Activated CD4-positive, alpha-beta memory T cell treated with anti-CD3 and anti-CD28 coated beads for 36 hours (primary cell): ENCODE measurements around the gene TEDC2. TPM values are rescaled to one million over a fixed set of nuclear protein-coding genes. Genes with fewer than 3 reads are reported as not detected.
A peak's percentile ranks its signal among the peaks of the same experiment; 100 is the strongest.

ENCODE experiments used
- CTCF ChIA-PET: fragments of 350-600 bp; sonication (Branson Sonifier 250); formaldehyde crosslinking; loops from one replicate; lab custom pipeline; 2021; ENCODE audit warnings: antibody characterized with exemption, inconsistent platforms; lab: Charles Lee
- POLR2A ChIA-PET: fragments of 350-600 bp; sonication (Branson Sonifier 250); formaldehyde crosslinking; loops from one replicate; lab custom pipeline; 2021; ENCODE audit warnings: antibody characterized with exemption; lab: Charles Lee
- DNase-seq: peaks from one replicate; pipeline ENCODE4 v3.0.0-alpha.2; 2020
- H3K27ac Mint-ChIP-seq: one replicate; pipeline ENCODE4 v1.8.0; 2021; ENCODE audit warnings: mixed read lengths
- H3K27me3 Mint-ChIP-seq: one replicate; pipeline ENCODE4 v1.8.0; 2021; ENCODE audit warnings: mixed read lengths
- H3K36me3 Mint-ChIP-seq: one replicate; pipeline ENCODE4 v1.8.0; 2021; ENCODE audit warnings: mixed read lengths
- H3K4me1 Mint-ChIP-seq: one replicate; pipeline ENCODE4 v1.8.0; 2021; ENCODE audit warnings: low read depth, mixed read lengths
- H3K4me3 Mint-ChIP-seq: one replicate; pipeline ENCODE4 v1.8.0; 2021; ENCODE audit warnings: mild to moderate bottlenecking, mixed read lengths
- H3K9me3 Mint-ChIP-seq: one replicate; pipeline ENCODE4 v1.8.0; 2021; ENCODE audit warnings: mixed read lengths
- intact Hi-C: fragments of 100-400 bp; cut with micrococcal nuclease; formaldehyde crosslinking; loops from one replicate; pipeline ENCODE4 v1.15.1; 2023
- total RNA-seq, 2 experiments: library from RNA; stranded (reverse); gene quantifications; one replicate each; pipeline ENCODE4 v1.2.3, GENCODE V29; 2021

Gene TEDC2
- total RNA-seq, 2 experiments from 2014 or later = 23.9 to 24.3 TPM

- H3K27me3 Mint-ChIP-seq = peaks cover 32% of the 10 kb centered on the region
- no peaks in the 10 kb centered on the region for H3K9me3 Mint-ChIP-seq
- H3K27ac Mint-ChIP-seq = no peak overlapping the region
- intact Hi-C loops = no loop called here
- CTCF ChIA-PET = interaction anchor here (0.8 to 1.9 kb wide), 3 partner anchors 9 to 32 kb away, joined by 3 to 5 read pairs (median 3); partner anchors contain the start of gene TEDC2
- no peak overlapping the region for H3K4me3 Mint-ChIP-seq
- POLR2A ChIA-PET = interaction anchor here (1.6 to 2.0 kb wide), 2 partner anchors 9 to 52 kb away, joined by 5 to 6 read pairs; partner anchors contain the start of gene TEDC2
- peaks cover 19% of the 10 kb centered on the region for H3K4me1 Mint-ChIP-seq
- no peak for DNase-seq
- H3K36me3 Mint-ChIP-seq = no peaks in the 10 kb centered on the region
Measured at GRCh38 chr16:2468725-2469398, 9.0 kb downstream of the TEDC2 start.

GRCh38 chr16:2469399-2470233, 9.7 kb downstream of the TEDC2 start:
- H3K27ac Mint-ChIP-seq = no peak overlapping the region
- H3K27me3 Mint-ChIP-seq = peaks cover 32% of the 10 kb centered on the region
- no peak overlapping the region for H3K4me3 Mint-ChIP-seq
- intact Hi-C loops = loop anchor here (5.0 kb wide), 1 partner anchor 42 kb away; the partner anchor contains the start of gene CCNF
- no peaks in the 10 kb centered on the region for H3K9me3 Mint-ChIP-seq
- POLR2A ChIA-PET = interaction anchor here (0.5 to 2.0 kb wide), 4 partner anchors 10 to 593 kb away, joined by 3 to 6 read pairs (median 4); partner anchors contain the start of gene TEDC2
- no peak for DNase-seq
- H3K36me3 Mint-ChIP-seq = no peaks in the 10 kb centered on the region
- CTCF ChIA-PET = interaction anchor here (0.8 to 1.2 kb wide), 2 partner anchors 9 to 32 kb away, joined by 3 to 7 read pairs; partner anchors contain the start of gene TEDC2
- H3K4me1 Mint-ChIP-seq = peaks cover 19% of the 10 kb centered on the region

- Mint-ChIP-seq H3K4me1 (peaks cover 19% of the 10 kb centered on the region), H3K27ac (no peak overlapping the region), H3K27me3 (peaks cover 32% of the 10 kb centered on the region), H3K4me3 (no peak overlapping the region), H3K36me3 (no peaks in the 10 kb centered on the region), H3K9me3 (no peaks in the 10 kb centered on the region)
- ChIA-PET POLR2A (interaction anchor here (0.5 to 2.0 kb wide), 4 partner anchors 11 to 594 kb away, joined by 3 to 6 read pairs (median 3); partner anchors contain the start of gene TEDC2), CTCF (interaction anchor here (1.2 kb wide), 1 partner anchor 31 kb away, joined by 7 read pairs; no protein-coding TSS in a partner anchor)
- no peak for DNase-seq
- intact Hi-C loops = loop anchor here (5.0 kb wide), 1 partner anchor 43 kb away; the partner anchor contains the start of gene CCNF
Measured at GRCh38 chr16:2470234-2470601, 10.3 kb downstream of the TEDC2 start.

- CTCF ChIA-PET = interaction anchor here (1.2 kb wide), 1 partner anchor 31 kb away, joined by 7 read pairs; no protein-coding TSS in a partner anchor
- Mint-ChIP-seq H3K9me3 (no peaks in the 10 kb centered on the region), H3K4me1 (peaks cover 19% of the 10 kb centered on the region), H3K4me3 (no peak overlapping the region), H3K27ac (no peak overlapping the region), H3K27me3 (peaks cover 32% of the 10 kb centered on the region), H3K36me3 (no peaks in the 10 kb centered on the region)
- POLR2A ChIA-PET = interaction anchor here (0.5 to 2.0 kb wide), 3 partner anchors 11 to 180 kb away, joined by 3 to 6 read pairs (median 3); partner anchors contain the start of gene TEDC2
- no peak for DNase-seq
- intact Hi-C loops = loop anchor here (5.0 kb wide), 1 partner anchor 43 kb away; the partner anchor contains the start of gene CCNF
Measured at GRCh38 chr16:2470603-2471015, 10.7 kb downstream of the TEDC2 start.

- peaks cover 32% of the 10 kb centered on the region for H3K27me3 Mint-ChIP-seq
- H3K9me3 Mint-ChIP-seq = no peaks in the 10 kb centered on the region
- H3K4me3 Mint-ChIP-seq = no peak within 1 kb of the TSS
- ChIA-PET POLR2A (interaction anchor here (0.5 to 1.0 kb wide), 2 partner anchors 30 to 181 kb away, joined by 3 read pairs; no protein-coding TSS in a partner anchor), CTCF (interaction anchor here (1.2 kb wide), 1 partner anchor 30 kb away, joined by 7 read pairs; no protein-coding TSS in a partner anchor)
- H3K4me1 Mint-ChIP-seq = peaks cover 23% of the 10 kb centered on the region
- H3K27ac Mint-ChIP-seq = no peak within 1 kb of the TSS
- no peak for DNase-seq
- intact Hi-C loops = loop anchor here (5.0 kb wide), 1 partner anchor 44 kb away; the partner anchor contains the start of gene CCNF
- no peaks in the 10 kb centered on the region for H3K36me3 Mint-ChIP-seq
Measured at GRCh38 chr16:2471016-2471652, 11.2 kb downstream of the TEDC2 start, which contains the start of gene NTN3. NTN3 (plus strand) TSS chr16:2471297; CDS start chr16:2471702, 405 bp downstream.

GRCh38 chr16:2471653-2472487, 12.0 kb downstream of the TEDC2 start:
- no peak overlapping the region for H3K27ac Mint-ChIP-seq
- ChIA-PET POLR2A (no interaction called here), CTCF (no interaction called here)
- H3K4me3 Mint-ChIP-seq = no peak overlapping the region
- H3K9me3 Mint-ChIP-seq = no peaks in the 10 kb centered on the region
- peaks cover 32% of the 10 kb centered on the region for H3K27me3 Mint-ChIP-seq
- intact Hi-C loops = loop anchor here (5.0 kb wide), 1 partner anchor 45 kb away; the partner anchor contains the start of gene CCNF
- DNase-seq = no peak
- no peaks in the 10 kb centered on the region for H3K36me3 Mint-ChIP-seq
- H3K4me1 Mint-ChIP-seq = peaks cover 27% of the 10 kb centered on the region

GRCh38 chr16:2472488-2472864, 12.6 kb downstream of the TEDC2 start:
- H3K9me3 Mint-ChIP-seq = no peaks in the 10 kb centered on the region
- CTCF ChIA-PET = no interaction called here
- intact Hi-C loops = loop anchor here (5.0 kb wide), 1 partner anchor 45 kb away; the partner anchor contains the start of gene CCNF
- POLR2A ChIA-PET = no interaction called here
- no peaks in the 10 kb centered on the region for H3K36me3 Mint-ChIP-seq
- H3K27ac Mint-ChIP-seq = no peak overlapping the region
- peaks cover 24% of the 10 kb centered on the region for H3K4me1 Mint-ChIP-seq
- no peak for DNase-seq
- H3K27me3 Mint-ChIP-seq = peaks cover 32% of the 10 kb centered on the region
- no peak overlapping the region for H3K4me3 Mint-ChIP-seq

- POLR2A ChIA-PET = no interaction called here
- peaks cover 24% of the 10 kb centered on the region for H3K4me1 Mint-ChIP-seq
- CTCF ChIA-PET = no interaction called here
- DNase-seq = no peak
- no peaks in the 10 kb centered on the region for H3K9me3 Mint-ChIP-seq
- no peak overlapping the region for H3K27ac Mint-ChIP-seq
- no peaks in the 10 kb centered on the region for H3K36me3 Mint-ChIP-seq
- peaks cover 32% of the 10 kb centered on the region for H3K27me3 Mint-ChIP-seq
- intact Hi-C loops = loop anchor here (5.0 kb wide), 1 partner anchor 46 kb away; the partner anchor contains the start of gene CCNF
- H3K4me3 Mint-ChIP-seq = peak overlapping the region; percentile 38
Measured at GRCh38 chr16:2472885-2473445, 13.1 kb downstream of the TEDC2 start.

- no peak for DNase-seq
- H3K27me3 Mint-ChIP-seq = peaks cover 28% of the 10 kb centered on the region
- peak overlapping the region; percentile 38 for H3K4me3 Mint-ChIP-seq
- no peaks in the 10 kb centered on the region for H3K9me3 Mint-ChIP-seq
- CTCF ChIA-PET = interaction anchor here (1.9 kb wide), 1 partner anchor 13 kb away, joined by 8 read pairs; no protein-coding TSS in a partner anchor
- POLR2A ChIA-PET = no interaction called here
- intact Hi-C loops = loop anchor here (5.0 kb wide), 1 partner anchor 46 kb away; the partner anchor contains the start of gene CCNF
- H3K36me3 Mint-ChIP-seq = no peaks in the 10 kb centered on the region
- H3K27ac Mint-ChIP-seq = no peak overlapping the region
- H3K4me1 Mint-ChIP-seq = peaks cover 20% of the 10 kb centered on the region
Measured at GRCh38 chr16:2473446-2473926, 13.6 kb downstream of the TEDC2 start.
